NT2/D1 (cell line): ENCODE measurements around the gene SPRY2.
"Not testable (repeated sequence)": the region's sequence is repeated elsewhere in the genome, so short reads cannot be mapped to it uniquely, and the experiment has no call there.

ENCODE experiments used
- DNase-seq: peaks from one replicate; pipeline ENCODE4 v3.0.0-alpha.2; 2011; ENCODE audit warnings: low read depth, low spot score
- H3K27me3 ChIP-seq: 2 replicates; pipeline ENCODE4 v1.6.0; 2011; ENCODE audit warnings: mild to moderate bottlenecking; ENCODE audit not compliant: insufficient read length, insufficient read depth
- H3K36me3 ChIP-seq: 2 replicates; pipeline ENCODE4 v1.6.1; 2011; ENCODE audit warnings: mild to moderate bottlenecking, low read length, mixed read lengths; ENCODE audit not compliant: insufficient read depth, insufficient read length
- H3K4me1 ChIP-seq: 2 replicates; pipeline ENCODE4 v1.5.1; 2011; ENCODE audit not compliant: insufficient read depth, insufficient read length
- H3K4me3 ChIP-seq: 2 replicates; pipeline ENCODE4 v1.5.1; 2011; ENCODE audit warnings: low read depth; ENCODE audit not compliant: insufficient read length
- H3K9ac ChIP-seq: 2 replicates; pipeline ENCODE4 v1.6.0; 2011; ENCODE audit warnings: low read depth; ENCODE audit not compliant: insufficient read length
- H3K9me3 ChIP-seq: 2 replicates; pipeline ENCODE4 v1.5.1; 2011; ENCODE audit warnings: mild to moderate bottlenecking, low read length; ENCODE audit not compliant: insufficient read depth
- SUZ12 ChIP-seq: IDR thresholded peaks from 2 replicates; pipeline ENCODE4 v1.6.1; 2011; ENCODE audit not compliant: insufficient read length, insufficient read depth; ENCODE audit errors: extremely low read depth
- YY1 ChIP-seq: IDR thresholded peaks from 2 replicates; pipeline ENCODE4 v1.6.1; 2011; ENCODE audit not compliant: insufficient read length, insufficient read depth
- ZNF274 ChIP-seq: IDR thresholded peaks from 2 replicates; pipeline ENCODE4 v1.6.1; 2011; ENCODE audit warnings: mild to moderate bottlenecking, low read depth, low read length

The SPRY2 gene

DNA sequence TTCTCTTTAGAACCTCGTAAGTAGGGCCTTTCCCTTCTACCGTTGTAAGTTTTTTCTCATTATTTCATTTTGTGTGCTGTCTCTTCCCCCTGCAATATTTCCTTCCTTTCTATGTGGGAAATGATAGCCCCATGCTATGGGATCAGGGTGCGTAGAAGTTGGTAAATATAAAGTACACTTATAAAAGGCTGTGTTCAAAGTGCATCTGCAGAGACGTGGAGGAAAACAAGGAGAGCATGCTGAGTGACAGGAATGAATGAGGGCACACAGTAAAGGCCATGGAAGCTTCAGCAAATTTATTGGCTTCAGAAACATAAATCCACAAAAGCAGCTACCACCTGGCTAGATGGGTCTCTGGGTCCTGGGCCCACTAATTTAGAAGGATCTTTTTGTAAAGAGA lies 21.6 kb upstream of the SPRY2 start:
- Histone ChIP-seq H3K9ac (no peak overlapping the region), H3K9me3 (no peaks in the 10 kb centered on the region), H3K4me1 (no peaks in the 10 kb centered on the region), H3K27me3 (no peaks in the 10 kb centered on the region), H3K4me3 (no peak overlapping the region), H3K36me3 (no peaks in the 10 kb centered on the region)
- no peak for DNase-seq
- TF ChIP-seq YY1 (no peak), ZNF274 (no peak), SUZ12 (no peak)

DNA sequence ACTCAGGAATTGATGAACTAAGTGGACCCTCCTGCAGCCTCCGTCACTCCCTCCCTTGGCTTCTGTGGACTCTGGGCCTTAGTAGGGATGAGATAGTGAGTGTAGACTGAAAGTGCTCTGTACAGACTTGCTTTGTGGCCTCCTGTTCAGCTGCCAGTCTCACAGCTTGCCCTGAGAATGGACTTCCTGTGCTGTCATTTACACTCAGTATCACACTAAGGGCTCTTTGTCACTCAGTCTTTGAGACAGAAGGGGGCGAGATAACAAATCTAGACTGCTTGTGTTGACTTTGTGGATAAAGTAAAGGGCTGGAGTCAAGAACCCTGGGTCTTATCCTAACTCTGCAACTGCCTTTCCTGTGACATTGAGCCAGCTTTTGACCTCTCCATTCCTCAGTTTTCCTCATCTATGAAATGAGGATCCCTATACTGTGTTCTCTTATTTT lies 21.0 kb upstream of the SPRY2 start:
- Histone ChIP-seq H3K4me3 (no peak overlapping the region), H3K9me3 (no peaks in the 10 kb centered on the region), H3K9ac (no peak overlapping the region), H3K27me3 (no peaks in the 10 kb centered on the region), H3K36me3 (no peaks in the 10 kb centered on the region), H3K4me1 (no peaks in the 10 kb centered on the region)
- TF ChIP-seq SUZ12: no peak
- TF ChIP-seq YY1: no peak
- TF ChIP-seq ZNF274: no peak
- DNase-seq: no peak

DNA sequence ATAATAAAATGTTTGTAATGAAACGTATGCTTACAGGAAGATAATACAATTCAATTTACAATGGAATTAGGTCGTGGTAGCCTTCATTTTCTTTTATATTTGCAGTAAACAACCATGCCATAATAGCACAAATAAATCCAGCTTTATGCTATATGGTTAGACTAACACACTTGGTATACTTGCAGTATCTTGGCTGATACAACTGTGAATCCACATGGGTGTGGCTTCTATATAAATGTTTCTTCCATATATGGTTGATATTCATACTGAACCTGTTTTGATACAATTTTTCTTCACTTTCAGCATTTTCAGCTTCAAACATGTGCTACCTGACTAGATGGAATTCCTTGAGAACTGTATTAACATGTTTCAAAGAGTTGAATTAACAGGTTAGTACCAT lies 20.4 kb upstream of the SPRY2 start:
- TF ChIP-seq YY1 (no peak), SUZ12 (no peak), ZNF274 (no peak)
- Histone ChIP-seq H3K36me3 (no peaks in the 10 kb centered on the region), H3K9me3 (peaks cover 1% of the 10 kb centered on the region; the same call in 1 of the 2 replicates), H3K4me1 (no peaks in the 10 kb centered on the region), H3K4me3 (no peak overlapping the region), H3K27me3 (no peaks in the 10 kb centered on the region), H3K9ac (no peak overlapping the region)
- no peak for DNase-seq

DNA sequence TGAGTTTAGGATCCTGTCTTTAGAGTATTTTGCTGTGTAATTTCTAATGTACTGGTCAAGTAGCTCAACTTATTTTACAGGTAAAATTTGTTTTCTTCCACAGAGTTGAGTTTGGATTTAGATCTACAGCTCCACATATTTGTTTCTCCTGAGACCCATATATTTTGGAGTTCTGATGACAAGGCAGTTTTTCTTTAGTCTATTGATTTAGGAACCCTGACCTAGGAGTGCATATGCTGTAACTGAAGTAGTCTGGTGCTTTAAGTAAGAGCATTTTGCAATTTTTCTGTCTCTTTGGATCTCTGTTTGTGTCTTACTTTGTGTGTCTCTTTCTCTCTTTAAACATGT lies 19.5 kb upstream of the SPRY2 start:
- Histone ChIP-seq H3K4me1 (no peaks in the 10 kb centered on the region), H3K9ac (no peak overlapping the region), H3K27me3 (no peaks in the 10 kb centered on the region), H3K36me3 (no peaks in the 10 kb centered on the region), H3K9me3 (peaks cover 5% of the 10 kb centered on the region; the same call in 1 of the 2 replicates), H3K4me3 (no peak overlapping the region)
- TF ChIP-seq ZNF274: no peak
- no peak for TF ChIP-seq SUZ12
- TF ChIP-seq YY1: no peak
- DNase-seq: no peak

DNA sequence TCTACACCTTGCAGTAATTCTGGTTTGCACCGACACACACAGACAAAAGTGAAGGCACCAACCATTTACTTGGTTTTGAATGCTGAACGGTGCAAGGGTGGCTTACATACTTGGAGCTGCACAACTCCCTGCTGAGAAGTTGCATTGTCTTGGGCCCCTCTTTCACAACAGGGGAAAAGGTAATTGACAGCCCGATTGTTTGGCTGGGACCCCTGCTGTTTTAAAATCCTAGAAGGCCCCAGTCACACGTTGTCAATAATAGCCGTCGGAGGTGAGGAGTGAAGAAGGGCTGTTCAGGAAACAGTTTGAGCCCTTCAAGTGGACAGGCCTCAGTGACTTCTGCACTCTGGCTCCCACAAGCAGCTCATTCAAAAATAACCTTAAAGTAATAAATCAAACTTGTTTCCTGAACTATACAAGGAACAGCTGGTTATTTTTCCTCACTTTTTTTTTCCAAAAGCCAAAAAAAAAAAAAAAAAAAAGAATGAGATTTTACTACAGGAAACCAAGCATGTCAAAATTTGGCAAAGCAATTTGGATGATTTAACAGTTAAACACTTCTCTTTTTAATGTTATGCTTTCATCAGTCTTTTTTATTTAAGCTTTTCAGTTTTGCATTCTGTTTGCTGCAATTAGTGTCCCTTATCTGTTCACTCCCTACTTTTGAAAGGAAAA lies 19.0 kb upstream of the SPRY2 start:
- peak; percentile 96 for DNase-seq
- no peak overlapping the region for H3K4me3 ChIP-seq

DNA sequence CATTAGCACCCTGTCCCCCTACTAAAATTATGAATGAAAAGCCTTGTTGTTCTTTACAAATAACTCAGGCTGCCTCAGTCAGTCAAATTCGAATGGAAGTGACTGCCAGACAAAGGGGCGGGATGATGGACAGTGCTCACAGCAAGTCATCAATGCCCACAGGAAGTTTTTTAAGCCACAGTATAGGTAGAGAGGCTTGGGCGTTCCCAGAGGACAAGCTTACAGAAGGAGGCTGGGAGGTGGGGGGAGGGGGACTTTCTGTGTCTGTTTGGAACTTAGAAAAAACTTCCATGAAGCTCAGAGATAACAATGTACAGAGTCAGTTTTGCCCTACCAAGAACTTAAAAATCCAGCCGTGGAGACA lies 18.5 kb upstream of the SPRY2 start:
- Histone ChIP-seq H3K9ac (no peak overlapping the region), H3K4me1 (no peaks in the 10 kb centered on the region), H3K36me3 (no peaks in the 10 kb centered on the region), H3K4me3 (no peak overlapping the region), H3K9me3 (peaks cover 5% of the 10 kb centered on the region; the same call in 1 of the 2 replicates), H3K27me3 (no peaks in the 10 kb centered on the region)
- peak; percentile 90 for DNase-seq
- TF ChIP-seq ZNF274 (no peak), SUZ12 (no peak), YY1 (no peak)

More for the DNA sequence above, 19.0 kb upstream of the SPRY2 start:
- no peak overlapping the region for H3K9ac ChIP-seq
- TF ChIP-seq YY1: no peak
- no peak for TF ChIP-seq ZNF274
- TF ChIP-seq SUZ12: no peak
- no peaks in the 10 kb centered on the region for H3K36me3 ChIP-seq
- no peaks in the 10 kb centered on the region for H3K4me1 ChIP-seq
- peaks cover 5% of the 10 kb centered on the region; the same call in 1 of the 2 replicates for H3K9me3 ChIP-seq
- no peaks in the 10 kb centered on the region for H3K27me3 ChIP-seq

DNA sequence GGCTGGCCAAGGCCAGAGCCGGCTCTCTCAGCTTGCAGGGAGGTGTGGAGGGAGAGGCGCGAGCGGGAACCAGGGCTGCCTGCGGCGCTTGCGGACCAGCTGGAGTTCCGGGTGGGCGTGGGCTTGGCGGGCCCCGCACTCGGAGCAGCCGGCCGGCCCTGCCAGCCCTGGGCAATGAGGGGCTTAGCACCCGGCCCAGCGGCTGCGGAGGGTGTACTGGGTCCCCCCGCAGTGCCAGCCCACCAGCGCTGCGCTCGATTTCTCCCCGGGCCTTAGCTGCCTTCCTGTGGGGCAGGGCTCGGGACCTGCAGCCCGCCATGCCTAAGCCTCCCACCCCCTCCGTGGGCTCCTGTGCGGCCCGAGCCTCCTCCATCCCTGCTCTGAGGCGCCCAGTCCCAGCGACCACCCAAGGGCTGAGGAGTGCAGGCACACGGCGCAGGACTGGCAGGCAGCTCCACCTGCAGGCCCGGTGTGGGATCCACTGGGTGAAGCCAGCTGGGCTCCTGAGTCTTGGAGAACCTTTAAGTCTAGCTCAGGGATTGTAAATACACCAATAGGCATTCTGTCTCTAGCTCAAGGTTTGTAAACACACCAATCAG lies 14.7 kb upstream of the SPRY2 start:
- not testable (repeated sequence) for H3K4me3 ChIP-seq, H3K27me3 ChIP-seq, H3K9me3 ChIP-seq

More for the DNA sequence above, 14.7 kb upstream of the SPRY2 start:
- H3K36me3 ChIP-seq, DNase-seq, H3K4me1 ChIP-seq, H3K9ac ChIP-seq: not testable (repeated sequence)
